Measurements from ENCODE around the gene MDH1B. TPM values are rescaled to one million over a fixed set of nuclear protein-coding genes. Genes with fewer than 3 reads are reported as not detected.

MDH1B gene
- total RNA-seq, 1 donor = 0.81 TPM

- no peak for DNase-seq (ENCODE audit: low read depth)
- peak overlapping the region; percentile 93 for H3K4me3 ChIP-seq (ENCODE audit: low read depth, low read length)
- TF ChIP-seq, protein P1, sequence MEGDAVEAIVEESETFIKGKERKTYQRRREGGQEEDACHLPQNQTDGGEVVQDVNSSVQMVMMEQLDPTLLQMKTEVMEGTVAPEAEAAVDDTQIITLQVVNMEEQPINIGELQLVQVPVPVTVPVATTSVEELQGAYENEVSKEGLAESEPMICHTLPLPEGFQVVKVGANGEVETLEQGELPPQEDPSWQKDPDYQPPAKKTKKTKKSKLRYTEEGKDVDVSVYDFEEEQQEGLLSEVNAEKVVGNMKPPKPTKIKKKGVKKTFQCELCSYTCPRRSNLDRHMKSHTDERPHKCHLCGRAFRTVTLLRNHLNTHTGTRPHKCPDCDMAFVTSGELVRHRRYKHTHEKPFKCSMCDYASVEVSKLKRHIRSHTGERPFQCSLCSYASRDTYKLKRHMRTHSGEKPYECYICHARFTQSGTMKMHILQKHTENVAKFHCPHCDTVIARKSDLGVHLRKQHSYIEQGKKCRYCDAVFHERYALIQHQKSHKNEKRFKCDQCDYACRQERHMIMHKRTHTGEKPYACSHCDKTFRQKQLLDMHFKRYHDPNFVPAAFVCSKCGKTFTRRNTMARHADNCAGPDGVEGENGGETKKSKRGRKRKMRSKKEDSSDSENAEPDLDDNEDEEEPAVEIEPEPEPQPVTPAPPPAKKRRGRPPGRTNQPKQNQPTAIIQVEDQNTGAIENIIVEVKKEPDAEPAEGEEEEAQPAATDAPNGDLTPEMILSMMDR (IDR thresholded peaks at IDR 0.05; ENCODE audit: insufficient read depth, low read length) = no peak
Measured at GRCh38 chr2:206766057-206766930, 1.2 kb upstream of the MDH1B start.

DNA sequence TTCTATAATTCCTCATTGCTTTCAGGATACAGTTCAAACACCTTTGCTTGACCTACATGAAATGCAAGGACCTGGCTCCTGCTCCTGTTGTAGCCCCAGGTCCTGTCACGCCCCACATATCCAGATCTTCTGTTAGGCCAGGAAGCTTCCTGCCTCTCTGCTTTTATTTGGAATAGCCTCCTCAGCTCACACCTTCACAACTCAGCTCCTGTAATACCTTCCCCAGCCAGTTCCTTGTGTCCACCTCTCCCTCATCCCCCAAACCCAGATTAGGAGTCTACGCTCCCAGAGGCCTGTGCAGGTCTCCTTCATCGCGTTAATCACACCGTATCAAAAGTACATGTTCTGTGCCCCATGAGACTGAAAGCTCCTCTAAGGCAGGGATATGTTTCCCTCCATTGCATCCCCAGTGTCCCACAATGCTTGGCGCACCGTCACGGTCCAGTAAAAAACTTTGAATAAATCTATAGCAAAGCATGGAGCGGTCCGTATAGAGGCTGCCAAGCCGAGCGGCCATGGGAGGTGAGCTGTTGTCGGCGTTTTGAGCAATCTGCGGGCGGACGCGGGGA is 371 bp downstream of the MDH1B start:
- TF ChIP-seq, protein P1 (IDR thresholded peaks at IDR 0.05; ENCODE audit: insufficient read depth, low read length) = no peak
- no peak for DNase-seq (ENCODE audit: low read depth)
- H3K4me3 ChIP-seq (ENCODE audit: low read depth, low read length) = peak overlapping the region; percentile 93

DNA sequence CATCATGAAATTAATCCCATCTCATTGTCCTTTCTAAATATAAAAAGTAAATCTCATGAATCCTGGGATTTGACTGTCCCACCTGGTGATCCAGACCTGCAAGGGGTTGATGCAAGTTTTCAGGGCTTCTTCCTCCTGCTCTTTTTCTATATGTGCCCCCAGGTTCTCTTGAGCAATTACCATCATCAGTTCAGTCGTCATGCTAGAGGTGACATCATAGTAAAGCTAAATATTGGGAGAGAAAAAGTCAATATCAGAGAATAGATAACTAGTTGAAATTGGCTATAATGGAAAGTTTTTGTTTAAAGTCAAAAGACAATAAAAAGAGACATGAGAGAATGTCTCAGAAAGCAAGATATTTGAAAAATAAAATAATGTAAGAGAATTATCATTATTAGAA is 8.3 kb downstream of the MDH1B start:
- TF ChIP-seq, protein P1 (IDR thresholded peaks at IDR 0.05; ENCODE audit: insufficient read depth, low read length) = no peak
- no peak overlapping the region for H3K4me3 ChIP-seq (ENCODE audit: low read depth, low read length)
- no peak for DNase-seq (ENCODE audit: low read depth)

GRCh38 chr2:206740800-206741199 is 24.3 kb downstream of the MDH1B start:
- no peak for DNase-seq (ENCODE audit: low read depth)
- no peak overlapping the region for H3K4me3 ChIP-seq (ENCODE audit: low read depth, low read length)
- TF ChIP-seq, protein P1 (IDR thresholded peaks at IDR 0.05; ENCODE audit: insufficient read depth, low read length) = no peak

- TF ChIP-seq, protein P1 (IDR thresholded peaks at IDR 0.05; ENCODE audit: insufficient read depth, low read length) = no peak
- no peak overlapping the region for H3K4me3 ChIP-seq (ENCODE audit: low read depth, low read length)
- DNase-seq (ENCODE audit: low read depth) = no peak
Measured at GRCh38 chr2:206739271-206739670, 25.9 kb downstream of the MDH1B start.

DNA sequence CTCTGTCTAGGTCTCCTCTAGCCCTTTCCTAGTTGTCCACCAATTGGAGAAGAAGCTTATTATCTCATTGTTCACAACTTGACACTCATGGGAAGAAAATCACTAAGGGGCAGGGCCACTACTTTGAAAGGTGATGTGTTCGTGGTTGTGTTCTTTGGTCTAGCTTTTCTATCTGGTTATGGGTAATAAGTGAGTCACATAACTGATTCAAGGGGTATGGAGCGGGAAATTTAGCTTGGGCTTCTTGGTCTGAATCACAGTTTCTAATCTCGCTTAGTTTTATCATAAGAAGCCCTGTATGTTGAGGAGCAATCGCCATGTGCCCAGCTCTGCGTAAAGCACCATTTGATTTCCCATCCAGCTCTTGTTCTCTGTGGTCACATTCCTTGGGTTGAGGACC is 28.2 kb downstream of the MDH1B start:
- DNase-seq (ENCODE audit: low read depth) = no peak
- no peak overlapping the region for H3K4me3 ChIP-seq (ENCODE audit: low read depth, low read length)
- TF ChIP-seq, protein P1 (IDR thresholded peaks at IDR 0.05; ENCODE audit: insufficient read depth, low read length) = no peak

Measured in fibroblast of the aortic adventitia (primary cell).